SU-DHL-6 (cell line): ENCODE results near the gene RAD51B.

Experiments
- H2AFZ ChIP-seq: fragments of 200-600 bp; sonication (generic); 2 replicates; pipeline ENCODE4 v1.6.1; 2014; ENCODE audit warnings: low read depth, mild to moderate bottlenecking, moderate library complexity, mixed read lengths, antibody characterized with exemption, low read length; ENCODE audit not compliant: severe bottlenecking
- H3F3A ChIP-seq: fragments of 200-600 bp; shearing (Covaris generic); 2 replicates; pipeline ENCODE4 v1.6.0; 2016; ENCODE audit warnings: antibody characterized with exemption, mild to moderate bottlenecking; ENCODE audit not compliant: insufficient read depth
- H3K27ac ChIP-seq: fragments of 200-600 bp; sonication (generic); 2 replicates; pipeline ENCODE4 v1.5.1; 2016; ENCODE audit warnings: low read depth, mild to moderate bottlenecking, low read length, moderate library complexity, mixed read lengths
- H3K27me3 ChIP-seq: fragments of 200-600 bp; sonication (generic), shearing (Covaris generic); 2 replicates; pipeline ENCODE4 v1.6.0; 2014; ENCODE audit warnings: mild to moderate bottlenecking, low read length
- H3K36me3 ChIP-seq: fragments of 200-600 bp; sonication (generic); 2 replicates; pipeline ENCODE4 v1.6.1; 2014; ENCODE audit warnings: mild to moderate bottlenecking, low read length, mixed read lengths
- H3K4me2 ChIP-seq: fragments of 300-600, 200-600 bp; shearing (Covaris generic), sonication (generic); 2 replicates; pipeline ENCODE4 v1.6.0; 2014; ENCODE audit warnings: low read length, low read depth, mild to moderate bottlenecking; ENCODE audit not compliant: poor library complexity, severe bottlenecking
- H3K4me3 ChIP-seq: fragments of 200-600 bp; sonication (generic); 2 replicates; pipeline ENCODE4 v1.5.1; 2014; ENCODE audit warnings: antibody characterized with exemption, low read length, mild to moderate bottlenecking, mixed read lengths; ENCODE audit not compliant: insufficient read depth, poor library complexity, severe bottlenecking
- H3K79me2 ChIP-seq: fragments of 200-600 bp; sonication (generic); 2 replicates; pipeline ENCODE4 v1.6.1; 2014; ENCODE audit warnings: mild to moderate bottlenecking, low read length, moderate library complexity; ENCODE audit not compliant: insufficient read depth
- H3K9ac ChIP-seq: fragments of 200-600 bp; sonication (generic); 2 replicates; pipeline ENCODE4 v1.7.0; 2014; ENCODE audit warnings: mild to moderate bottlenecking, low read length
- H3K9me2 ChIP-seq: fragments of 200-600 bp; sonication (generic); replicated peaks from 2 replicates; pipeline ENCODE4 v1.6.1; 2014; ENCODE audit warnings: low read length; ENCODE audit not compliant: insufficient read depth
- H3K9me3 ChIP-seq: fragments of 200-600 bp; sonication (generic); 2 replicates; pipeline ENCODE4 v1.6.1; 2014; ENCODE audit warnings: low read length, mixed read lengths; ENCODE audit not compliant: insufficient read depth
- H4K20me1 ChIP-seq: fragments of 200-600 bp; sonication (generic); 2 replicates; pipeline ENCODE4 v1.6.1; 2014; ENCODE audit warnings: low read depth, mild to moderate bottlenecking, antibody characterized with exemption, low read length, moderate library complexity, mixed read lengths
- CTCF ChIP-seq: fragments of 200-600 bp; sonication (generic); IDR thresholded peaks from one replicate; pipeline ENCODE4 v1.5.1; 2017; ENCODE audit warnings: antibody characterized with exemption, mild to moderate bottlenecking, low read length, moderate library complexity; ENCODE audit not compliant: insufficient read depth, poor library complexity, severe bottlenecking
- EZH2phosphoT487 ChIP-seq: fragments of 200-600 bp; sonication (generic), shearing (Covaris generic); conservative IDR thresholded peaks from 2 replicates; pipeline ENCODE4 v1.6.1; 2018; ENCODE audit warnings: mild to moderate bottlenecking, antibody characterized with exemption, low read length, moderate library complexity, mixed read lengths

The RAD51B gene

GRCh38 chr14:68309616-68310015, 490.0 kb downstream of the RAD51B start:
- Histone ChIP-seq H3K27me3 (no peaks in the 10 kb centered on the region), H4K20me1 (no peaks in the 10 kb centered on the region), H3K79me2 (no peaks in the 10 kb centered on the region), H3K9ac (no peak overlapping the region), H3K4me3 (no peak overlapping the region), H3K27ac (no peak overlapping the region), H3K36me3 (no peaks in the 10 kb centered on the region; the same call in 1 of the 2 replicates), H2AFZ (no peak overlapping the region), H3K9me3 (no peaks in the 10 kb centered on the region), H3K4me2 (no peak overlapping the region), H3K9me2 (no peaks in the 10 kb centered on the region), H3F3A (no peaks in the 10 kb centered on the region)
- TF ChIP-seq EZH2phosphoT487 (no peak), CTCF (no peak)

- TF ChIP-seq EZH2phosphoT487 (no peak), CTCF (no peak)
- H3K9me3 ChIP-seq, result no peaks in the 10 kb centered on the region
- H3K9me2 ChIP-seq, result no peaks in the 10 kb centered on the region
- no peak overlapping the region for H3K4me3 ChIP-seq
- H3K79me2 ChIP-seq, result no peaks in the 10 kb centered on the region
- no peak overlapping the region for H2AFZ ChIP-seq
- no peak overlapping the region for H3K27ac ChIP-seq
- H3K4me2 ChIP-seq, result no peak overlapping the region
- H3F3A ChIP-seq, result no peaks in the 10 kb centered on the region
- no peaks in the 10 kb centered on the region for H3K27me3 ChIP-seq
- no peak overlapping the region for H3K9ac ChIP-seq
- no peaks in the 10 kb centered on the region for H4K20me1 ChIP-seq
- no peaks in the 10 kb centered on the region; the same call in 1 of the 2 replicates for H3K36me3 ChIP-seq
Measured at GRCh38 chr14:68312300-68312699, 492.7 kb downstream of the RAD51B start.

- H3K9me2 ChIP-seq, result no peaks in the 10 kb centered on the region
- H3K79me2 ChIP-seq, result no peaks in the 10 kb centered on the region
- H4K20me1 ChIP-seq, result no peaks in the 10 kb centered on the region
- H3K9me3 ChIP-seq, result no peaks in the 10 kb centered on the region
- TF ChIP-seq EZH2phosphoT487 (no peak), CTCF (no peak)
- no peak overlapping the region for H3K9ac ChIP-seq
- H3F3A ChIP-seq, result no peaks in the 10 kb centered on the region
- no peak overlapping the region for H3K27ac ChIP-seq
- H3K4me3 ChIP-seq, result no peak overlapping the region
- no peak overlapping the region for H3K4me2 ChIP-seq
- H2AFZ ChIP-seq, result no peak overlapping the region
- no peaks in the 10 kb centered on the region for H3K27me3 ChIP-seq
- H3K36me3 ChIP-seq, result no peaks in the 10 kb centered on the region; the same call in 1 of the 2 replicates
Measured at GRCh38 chr14:68312884-68313610, 493.5 kb downstream of the RAD51B start.
